HG03521 (cell line): Measurements from ENCODE around the gene APBA2.
"Not testable (repeated sequence)": the region's sequence is repeated elsewhere in the genome, so short reads cannot be mapped to it uniquely, and the experiment has no call there.

ENCODE experiments used
- ATAC-seq: cut with Tn5 transposase; IDR thresholded peaks from one replicate; pipeline ENCODE4 v1.9.1; 2021; ENCODE audit warnings: mild to moderate bottlenecking, moderate library complexity; ENCODE audit not compliant: unreplicated experiment

APBA2 gene

DNA sequence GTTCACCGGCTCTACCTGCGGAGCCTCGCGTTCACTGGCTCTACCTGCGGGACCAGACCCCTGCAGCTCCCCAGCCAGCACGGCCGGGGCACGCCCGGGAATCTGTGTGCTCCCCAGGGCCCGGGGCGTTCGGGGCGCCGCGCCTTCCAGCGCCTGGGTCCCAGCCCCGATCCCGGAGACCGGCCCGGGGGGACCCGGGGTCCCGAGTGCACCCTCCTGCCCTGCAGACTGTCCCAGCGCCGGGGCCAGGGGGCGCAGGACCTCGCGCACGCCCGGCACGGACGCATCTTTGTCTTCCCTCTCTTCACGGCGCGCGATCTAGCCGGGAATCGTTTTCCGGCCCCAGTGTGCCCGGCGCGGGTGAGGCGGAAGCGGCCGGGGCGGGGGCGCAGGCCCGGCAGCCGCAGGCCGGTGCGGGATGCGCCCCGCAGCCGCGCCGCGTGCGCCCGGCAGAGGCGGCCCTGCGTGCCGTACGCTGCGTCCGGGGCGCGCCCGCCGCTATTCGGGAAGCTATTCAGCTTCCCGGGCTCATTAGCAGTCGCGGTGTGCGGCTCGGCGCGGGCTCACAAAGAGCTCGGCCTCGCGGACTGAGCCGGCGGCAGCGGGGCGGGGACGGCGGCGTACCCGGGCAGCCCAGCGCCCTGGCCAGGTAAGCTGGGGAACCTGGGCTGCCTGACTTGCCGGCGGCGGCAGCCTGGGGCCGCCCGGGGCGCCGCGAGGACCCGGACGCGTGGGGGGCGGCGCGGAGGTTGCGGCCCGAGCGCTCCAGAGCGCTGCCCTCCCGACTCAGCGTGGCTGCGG lies at the start of gene APBA2:
Gene APBA2, plus strand, starts transcription at position 345 of the 801 bp plus-strand sequence. CDS start 167,911 bp downstream, outside the sequence.
- no peak for ATAC-seq

GRCh38 chr15:28840285-28840684 lies 45.5 kb upstream of the APBA2 start:
- not testable (repeated sequence) for ATAC-seq

DNA sequence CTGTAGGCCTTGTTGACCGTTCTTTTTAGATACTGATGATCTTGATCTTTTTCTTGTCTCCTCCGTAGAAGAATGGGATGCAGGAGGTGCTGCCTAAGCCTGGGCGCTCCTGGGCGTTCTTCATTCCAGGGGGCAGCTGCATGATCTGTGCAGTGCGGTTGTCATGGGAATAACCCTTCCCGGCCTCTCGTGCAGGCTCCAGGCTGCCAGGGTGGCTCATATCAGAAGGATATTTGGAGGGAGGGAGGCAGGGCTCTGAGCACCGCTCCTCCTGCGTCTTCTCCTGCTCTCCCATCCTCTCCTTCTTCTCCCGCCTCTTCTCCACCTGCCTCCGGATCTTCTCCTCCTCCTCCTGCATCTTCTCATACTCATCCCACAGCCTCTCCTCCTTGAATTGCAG lies 43.6 kb upstream of the APBA2 start:
- not testable (repeated sequence) for ATAC-seq

DNA sequence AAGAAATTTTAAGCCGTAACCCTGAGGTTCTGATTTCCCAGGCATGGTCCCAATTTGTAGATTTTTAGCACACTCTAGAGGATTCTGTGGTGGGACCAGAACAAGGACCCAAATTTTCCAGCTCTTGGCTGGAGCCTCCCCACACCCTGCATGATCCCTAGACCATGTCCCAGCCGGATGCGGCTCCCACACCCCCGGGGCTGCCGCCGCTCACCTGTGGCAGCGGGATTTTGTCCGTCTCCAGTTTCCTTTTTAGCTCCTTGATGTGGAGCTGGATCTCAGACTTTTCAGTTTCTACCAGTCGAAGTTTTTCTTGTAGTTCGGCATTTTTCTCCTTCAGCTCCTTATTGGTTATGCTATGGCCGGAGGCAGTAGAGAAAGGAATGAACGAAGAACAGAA lies 42.3 kb upstream of the APBA2 start:
- ATAC-seq: not testable (repeated sequence)

GRCh38 chr15:28844147-28844546 lies 41.6 kb upstream of the APBA2 start:
- ATAC-seq: not testable (repeated sequence)

- peak; percentile 87 for ATAC-seq
Measured at GRCh38 chr15:28847247-28847646, 38.5 kb upstream of the APBA2 start.

DNA sequence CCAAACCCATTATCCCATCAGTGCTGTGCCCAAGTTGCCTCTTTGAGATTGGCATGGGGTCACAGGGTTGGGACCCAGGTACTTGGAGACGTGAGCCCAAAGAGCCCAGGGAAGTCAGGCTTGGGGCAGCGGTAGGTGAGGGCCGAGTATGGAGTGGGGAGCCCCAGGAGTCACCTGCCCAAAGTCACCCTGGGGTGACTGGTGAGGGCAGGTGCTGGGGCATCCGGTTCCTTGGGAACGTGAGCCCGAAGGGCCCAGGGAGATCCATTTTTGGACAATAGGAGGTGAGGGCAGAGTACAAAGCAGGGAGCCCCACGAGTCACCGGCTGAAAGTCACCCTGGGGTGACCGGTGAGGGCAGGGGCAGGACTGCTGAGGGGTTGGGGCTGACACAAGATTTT lies 37.8 kb upstream of the APBA2 start:
- ATAC-seq: not testable (repeated sequence)

- ATAC-seq: not testable (repeated sequence)
Measured at GRCh38 chr15:28848521-28848920, 37.3 kb upstream of the APBA2 start, which contains the start of gene GOLGA6L7. GOLGA6L7 (minus strand) TSS chr15:28848644; CDS start chr15:28848549, 95 bp downstream.

DNA sequence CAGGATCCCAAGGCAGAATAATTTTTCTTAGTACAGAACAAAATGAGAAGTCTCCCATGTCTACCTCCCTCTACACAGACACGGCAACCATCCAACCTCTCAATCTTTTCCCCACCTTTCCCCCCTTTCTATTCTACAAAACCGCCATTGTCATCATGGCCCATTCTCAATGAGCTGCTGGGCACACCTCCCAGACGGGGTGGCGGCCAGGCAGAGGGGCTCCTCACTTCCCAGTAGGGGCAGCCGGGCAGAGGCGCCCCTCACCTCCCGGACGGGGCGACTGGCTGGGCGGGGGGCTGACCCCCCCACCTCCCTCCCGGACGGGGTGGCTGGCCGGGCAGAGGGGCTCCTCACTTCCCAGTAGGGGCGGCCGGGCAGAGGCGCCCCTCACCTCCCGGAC lies 36.5 kb upstream of the APBA2 start:
- ATAC-seq: not testable (repeated sequence)

GRCh38 chr15:28849766-28850165 lies 36.0 kb upstream of the APBA2 start:
- ATAC-seq: not testable (repeated sequence)

- ATAC-seq: not testable (repeated sequence)
Measured at GRCh38 chr15:28853654-28854053, 32.1 kb upstream of the APBA2 start.

DNA sequence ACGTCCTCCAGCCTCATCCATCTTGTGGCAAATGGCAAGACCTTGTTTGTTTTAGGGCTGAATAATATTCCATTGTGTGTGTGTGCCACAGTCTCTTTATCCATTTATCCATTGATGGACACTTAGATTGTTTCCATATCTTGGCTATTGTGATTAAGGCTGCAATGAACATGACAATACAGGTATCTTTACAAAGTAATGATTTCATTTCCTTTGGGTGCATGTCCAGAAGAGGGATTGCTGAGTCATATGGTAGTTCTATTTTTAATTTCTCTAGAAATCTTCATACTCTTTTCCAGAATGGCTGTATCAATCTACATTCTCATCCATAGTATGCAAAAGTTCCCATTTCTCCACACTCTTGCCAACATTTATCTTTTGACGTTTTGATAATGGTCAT lies 31.2 kb upstream of the APBA2 start:
- ATAC-seq: not testable (repeated sequence)

DNA sequence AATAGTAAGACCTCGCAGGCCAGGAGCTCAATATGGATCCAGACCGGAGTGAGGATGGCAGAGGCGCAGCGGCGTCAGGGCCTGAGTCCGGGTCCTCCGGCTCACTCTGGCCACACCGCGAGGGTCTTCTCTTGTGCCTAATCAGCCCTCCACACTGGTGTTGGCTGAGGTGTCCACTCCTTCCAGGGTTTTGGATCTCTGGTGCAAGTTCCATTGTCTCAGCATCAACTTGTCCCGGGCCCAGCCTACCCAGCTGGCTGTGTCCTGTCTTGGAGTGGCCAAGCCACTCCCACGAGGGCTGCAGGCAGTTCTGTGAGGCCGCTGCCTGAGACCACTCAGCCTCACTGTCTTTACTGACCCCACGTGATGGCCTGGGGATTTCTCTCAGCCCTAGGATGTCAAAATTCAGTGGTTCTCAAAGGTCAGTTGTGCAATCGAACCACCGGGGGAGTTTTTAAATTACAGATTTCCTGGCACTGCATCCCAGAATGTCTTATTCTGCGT lies 24.7 kb upstream of the APBA2 start:
- no peak for ATAC-seq

DNA sequence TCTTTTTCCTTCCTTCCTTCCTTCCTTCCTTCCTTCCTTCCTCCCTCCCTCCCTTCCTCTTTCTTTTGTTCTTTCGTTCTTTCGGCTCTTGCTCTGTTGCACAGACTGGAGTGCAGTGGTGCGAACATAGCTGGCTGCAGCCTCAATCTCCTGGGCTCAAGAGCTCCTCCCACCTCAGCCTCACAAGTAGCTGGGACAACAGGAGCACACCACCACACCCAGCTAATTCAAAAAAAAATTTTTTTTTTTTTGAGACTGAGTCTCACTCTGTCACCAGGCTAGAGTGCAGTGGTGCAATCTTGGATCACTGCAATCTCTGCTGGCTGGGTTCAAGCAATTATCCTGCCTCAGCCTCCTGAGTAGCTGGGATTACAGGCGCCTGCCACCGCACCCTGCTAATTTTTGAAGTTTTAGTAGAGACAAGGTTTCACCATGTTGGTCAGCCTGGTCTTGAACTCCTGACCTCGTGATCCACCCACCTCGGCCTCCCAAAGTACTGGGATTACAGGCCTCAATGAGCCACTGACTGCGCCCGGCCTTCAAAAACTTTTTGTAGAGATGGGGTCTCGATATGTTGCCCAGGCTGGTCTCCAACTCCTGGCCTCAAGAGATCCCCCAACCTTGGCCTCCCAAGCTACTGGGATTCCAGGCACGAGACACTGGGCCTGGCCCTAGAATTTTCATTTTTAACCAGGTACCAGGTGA lies 24.0 kb upstream of the APBA2 start:
- ATAC-seq: not testable (repeated sequence)

DNA sequence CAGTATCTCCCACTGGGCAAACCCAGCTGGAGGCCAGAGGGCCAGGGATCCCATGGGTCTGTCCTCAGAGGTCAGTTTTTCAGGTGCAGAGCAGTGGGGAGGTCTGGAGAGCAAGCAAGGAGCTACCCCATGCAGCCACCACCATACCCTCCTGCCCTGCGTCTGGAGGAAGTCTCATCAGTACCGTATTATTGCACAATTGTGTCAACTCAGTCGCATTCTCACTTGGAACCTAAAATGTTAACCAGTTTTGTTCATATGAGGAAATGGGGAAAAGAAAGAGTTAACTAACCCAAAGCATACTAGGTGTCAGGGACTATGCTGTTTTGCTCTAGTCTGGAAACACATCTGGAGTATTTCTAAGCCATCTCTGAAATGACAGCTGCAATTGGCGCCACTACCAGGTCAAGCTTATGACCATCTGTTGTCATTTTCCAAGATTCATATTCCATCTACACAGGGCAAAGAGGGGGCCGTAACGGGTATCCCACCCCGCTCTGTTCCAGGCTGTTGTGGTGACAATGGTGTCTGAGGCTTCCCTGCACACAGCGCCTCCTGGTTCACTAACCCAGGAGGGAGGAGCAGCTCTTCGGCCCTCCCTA lies 16.9 kb upstream of the APBA2 start:
- ATAC-seq: no peak

- no peak for ATAC-seq
Measured at GRCh38 chr15:28871168-28871567, 14.6 kb upstream of the APBA2 start.

- no peak for ATAC-seq
Measured at GRCh38 chr15:28873006-28873405, 12.8 kb upstream of the APBA2 start.

DNA sequence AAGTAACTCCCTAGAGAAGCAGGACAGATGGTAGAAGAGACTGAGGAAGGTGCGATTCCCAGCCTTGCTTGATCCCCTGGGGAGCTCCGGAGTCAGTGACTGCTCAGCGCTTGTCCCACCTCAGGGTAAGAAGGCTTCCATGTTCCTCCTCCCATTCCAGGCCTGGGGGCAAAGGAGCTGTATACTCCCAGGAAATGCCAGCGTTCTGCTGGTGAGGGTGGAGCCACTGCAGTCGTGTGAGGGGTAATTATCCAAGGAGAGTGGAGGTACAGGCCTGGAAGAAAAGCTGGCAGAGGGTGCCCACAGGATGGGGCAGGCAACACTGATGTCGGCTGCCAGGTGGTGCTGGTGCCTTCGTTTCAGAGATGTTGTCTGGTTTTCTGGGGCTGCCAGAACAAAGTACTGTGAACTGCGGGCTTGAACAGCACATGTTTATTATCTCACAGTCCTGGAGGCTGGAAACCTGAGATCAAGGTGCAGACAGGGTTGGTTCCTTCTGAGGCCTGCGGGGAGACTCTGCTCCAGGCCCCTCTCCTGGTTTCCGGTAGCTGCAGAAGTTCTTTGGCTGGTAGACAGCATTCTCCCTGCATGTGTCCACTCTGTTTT lies 12.1 kb upstream of the APBA2 start:
- ATAC-seq: no peak

DNA sequence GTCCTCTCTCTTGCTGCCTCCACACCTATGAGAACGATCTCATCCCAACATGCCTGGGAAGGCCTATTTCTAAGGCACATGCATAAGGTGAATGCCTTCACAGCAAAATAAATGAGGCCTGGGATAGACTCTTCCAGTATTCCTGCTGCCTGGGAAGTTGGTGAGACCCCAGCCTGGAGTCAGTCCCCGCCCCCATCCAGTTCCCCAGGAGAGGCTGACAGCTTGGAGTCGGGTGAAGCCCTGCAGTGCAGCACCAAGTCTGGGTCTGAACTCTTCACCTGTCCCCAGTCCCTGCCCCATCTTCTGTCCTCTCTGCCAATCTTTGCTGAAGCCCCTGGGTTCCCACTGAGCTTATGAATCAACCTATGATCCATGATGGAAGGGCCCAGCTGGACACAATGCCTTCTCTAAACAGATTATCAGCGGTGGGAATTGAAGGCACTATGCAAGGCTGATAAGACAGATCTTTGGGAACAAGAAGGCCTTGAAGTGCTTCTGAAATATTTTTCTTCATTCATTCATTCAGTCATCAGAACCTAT lies 10.2 kb upstream of the APBA2 start:
- ATAC-seq: no peak

GRCh38 chr15:28876131-28876844 lies 9.5 kb upstream of the APBA2 start:
- no peak for ATAC-seq
